Naive B cell (primary cell): Measurements from ENCODE around the gene LRCH3. TPM values are rescaled to one million over a fixed set of nuclear protein-coding genes. Genes with fewer than 3 reads are reported as not detected.
A peak's percentile ranks its signal among the peaks of the same experiment; 100 is the strongest.
"Not testable (repeated sequence)": the region's sequence is repeated elsewhere in the genome, so short reads cannot be mapped to it uniquely, and the experiment has no call there.

Experiments
- ATAC-seq, 2 donors: fragments of 150-1000 bp; cut with Tn5 transposase; 2 replicates each; pipeline ENCODE4 v1.10.0; 2021; ENCODE audit warnings: low read depth in 2 of 2, mild to moderate bottlenecking in 2 of 2, moderate library complexity in 2 of 2
- DNase-seq: peaks from one replicate; pipeline ENCODE4 v3.0.0; 2022
- H3K27ac Mint-ChIP-seq, 6 donors: one replicate each; pipeline ENCODE4 v1.8.0; 2020 to 2022; ENCODE audit warnings: mild to moderate bottlenecking in 6 of 6, mixed read lengths in 6 of 6, moderate library complexity in 5 of 6, inconsistent platforms in 2 of 6
- H3K27me3 Mint-ChIP-seq, 3 donors: one replicate each; pipeline ENCODE4 v1.8.0; 2021 to 2022; ENCODE audit warnings: mixed read lengths in 3 of 3, mild to moderate bottlenecking in 1 of 3
- H3K36me3 Mint-ChIP-seq, 2 donors: one replicate each; pipeline ENCODE4 v1.8.0; 2020 to 2022; ENCODE audit warnings: mixed read lengths in 2 of 2, inconsistent platforms in 1 of 2, mild to moderate bottlenecking in 1 of 2
- H3K4me1 Mint-ChIP-seq, 3 donors: one replicate each; pipeline ENCODE4 v1.8.0; 2020 to 2022; ENCODE audit warnings: mixed read lengths in 3 of 3, inconsistent platforms in 1 of 3, mild to moderate bottlenecking in 1 of 3, moderate library complexity in 1 of 3
- H3K4me3 Mint-ChIP-seq, 8 donors: one replicate each; pipeline ENCODE4 v1.8.0; 2020 to 2022; ENCODE audit warnings: mild to moderate bottlenecking in 8 of 8, mixed read lengths in 8 of 8, moderate library complexity in 8 of 8, inconsistent platforms in 2 of 8
- H3K9me3 Mint-ChIP-seq, 7 donors: one replicate each; pipeline ENCODE4 v1.8.0; 2020 to 2022; ENCODE audit warnings: mixed read lengths in 7 of 7, mild to moderate bottlenecking in 5 of 7, inconsistent platforms in 2 of 7, moderate library complexity in 1 of 7
- polyA plus RNA-seq, 6 donors: library from polyadenylated mRNA; unstranded; fragments of 300-500 nt; fragmentation: Illumina TruSeq; gene quantifications; one replicate each; pipeline ENCODE4 v1.2.3, GENCODE V29; 2021; ENCODE audit warnings: low read depth in 6 of 6

The LRCH3 gene
- polyA plus RNA-seq, 6 donors from 2014 or later = 10.2 to 26.0 (median 13.9) TPM

- DNase-seq = no peak
Observed at GRCh38 chr3:197858598-197858997, 67.5 kb downstream of the LRCH3 start.

DNA sequence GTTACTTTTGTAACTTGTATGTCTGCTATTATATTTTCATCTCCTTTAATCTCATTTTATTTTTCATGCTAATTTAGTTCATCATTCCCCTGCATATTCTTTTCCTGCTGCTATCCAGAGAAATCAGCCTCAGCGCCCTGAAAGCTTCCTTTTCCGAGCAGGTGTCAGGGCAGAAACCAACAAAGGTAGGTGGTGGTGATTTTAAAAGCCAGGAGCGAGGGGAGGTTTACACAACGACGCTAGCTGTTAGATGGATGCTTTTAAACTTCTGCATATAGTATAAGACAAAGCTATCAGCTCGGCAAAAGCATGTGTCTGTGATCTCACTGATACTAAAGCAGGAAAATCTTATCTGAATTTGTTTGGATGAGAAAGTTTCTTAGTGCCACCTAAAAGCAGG is 75.0 kb downstream of the LRCH3 start:
- Mint-ChIP-seq H3K36me3 (peaks cover 0 to 11% of the 10 kb centered on the region in 2 donors), H3K4me3 (peak overlapping the region in 1 of 8 donors; percentile 60), H3K9me3 (no peaks in the 10 kb centered on the region), H3K4me1 (no peaks in the 10 kb centered on the region), H3K27ac (peak overlapping the region in 1 of 6 donors; percentile 20), H3K27me3 (no peaks in the 10 kb centered on the region)
- ATAC-seq = no peak
- DNase-seq = no peak

More at GRCh38 chr3:197858598-197858997, 67.5 kb downstream of the LRCH3 start:
- peak overlapping the region in 2 of 6 donors; percentile 2 to 29 for H3K27ac Mint-ChIP-seq
- H3K27me3 Mint-ChIP-seq = no peaks in the 10 kb centered on the region
- no peak for ATAC-seq
- H3K36me3 Mint-ChIP-seq = peaks cover 17 to 24% of the 10 kb centered on the region in 2 donors
- no peaks in the 10 kb centered on the region for H3K9me3 Mint-ChIP-seq
- H3K4me1 Mint-ChIP-seq = no peaks in the 10 kb centered on the region
- H3K4me3 Mint-ChIP-seq = no peak overlapping the region

DNA sequence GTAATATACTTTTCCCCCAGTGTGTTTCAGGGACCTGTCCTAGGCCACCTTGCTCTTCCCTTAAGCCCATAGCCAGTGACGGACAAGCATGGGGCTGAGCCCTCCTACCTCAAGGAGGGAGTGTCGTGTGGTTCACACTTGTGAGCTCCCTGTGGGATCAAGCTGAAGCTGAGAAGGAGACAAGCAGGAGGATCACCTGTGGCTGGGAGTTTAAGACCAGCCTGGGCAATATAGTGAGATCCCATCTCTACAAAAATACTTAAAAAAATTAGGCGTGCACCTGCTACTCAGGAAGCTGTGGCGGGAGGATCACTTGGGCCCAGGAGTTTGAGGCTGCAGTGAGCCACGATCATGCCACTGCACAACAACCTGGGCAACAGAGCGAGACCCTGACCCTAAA is 82.3 kb downstream of the LRCH3 start:
- no peak overlapping the region for H3K4me3 Mint-ChIP-seq
- no peaks in the 10 kb centered on the region for H3K9me3 Mint-ChIP-seq
- ATAC-seq = no peak
- H3K27ac Mint-ChIP-seq = peak overlapping the region in 2 of 6 donors; percentile 38 to 66
- H3K36me3 Mint-ChIP-seq = peaks cover 18 to 33% of the 10 kb centered on the region in 2 donors
- no peaks in the 10 kb centered on the region for H3K4me1 Mint-ChIP-seq
- H3K27me3 Mint-ChIP-seq = no peaks in the 10 kb centered on the region
- no peak for DNase-seq

GRCh38 chr3:197874064-197874463 is 83.0 kb downstream of the LRCH3 start:
- DNase-seq (no peak), ATAC-seq (no peak)
- Mint-ChIP-seq H3K4me1 (no peaks in the 10 kb centered on the region), H3K4me3 (no peak overlapping the region), H3K27ac (no peak overlapping the region), H3K36me3 (peaks cover 16 to 33% of the 10 kb centered on the region in 2 donors), H3K9me3 (no peaks in the 10 kb centered on the region), H3K27me3 (no peaks in the 10 kb centered on the region)

- no peaks in the 10 kb centered on the region for H3K27me3 Mint-ChIP-seq
- no peak for DNase-seq
- H3K36me3 Mint-ChIP-seq = peaks cover 16 to 33% of the 10 kb centered on the region in 2 donors
- H3K4me3 Mint-ChIP-seq = no peak overlapping the region
- H3K9me3 Mint-ChIP-seq = no peaks in the 10 kb centered on the region
- H3K27ac Mint-ChIP-seq = peak overlapping the region in 1 of 6 donors; percentile 29
- no peak for ATAC-seq
- no peaks in the 10 kb centered on the region for H3K4me1 Mint-ChIP-seq
Observed at GRCh38 chr3:197874653-197875052, 83.6 kb downstream of the LRCH3 start.

GRCh38 chr3:197877902-197878301 is 86.8 kb downstream of the LRCH3 start:
- H3K27ac Mint-ChIP-seq = peak overlapping the region in 3 of 6 donors; percentile 51 to 88 (median 77)
- H3K27me3 Mint-ChIP-seq = no peaks in the 10 kb centered on the region
- peaks cover 12 to 30% of the 10 kb centered on the region in 2 donors for H3K36me3 Mint-ChIP-seq
- DNase-seq (no peak), ATAC-seq (no peak)
- no peak overlapping the region for H3K4me3 Mint-ChIP-seq
- no peaks in the 10 kb centered on the region for H3K9me3 Mint-ChIP-seq
- peaks cover 5 to 7% (median 7%) of the 10 kb centered on the region in 3 donors for H3K4me1 Mint-ChIP-seq

DNA sequence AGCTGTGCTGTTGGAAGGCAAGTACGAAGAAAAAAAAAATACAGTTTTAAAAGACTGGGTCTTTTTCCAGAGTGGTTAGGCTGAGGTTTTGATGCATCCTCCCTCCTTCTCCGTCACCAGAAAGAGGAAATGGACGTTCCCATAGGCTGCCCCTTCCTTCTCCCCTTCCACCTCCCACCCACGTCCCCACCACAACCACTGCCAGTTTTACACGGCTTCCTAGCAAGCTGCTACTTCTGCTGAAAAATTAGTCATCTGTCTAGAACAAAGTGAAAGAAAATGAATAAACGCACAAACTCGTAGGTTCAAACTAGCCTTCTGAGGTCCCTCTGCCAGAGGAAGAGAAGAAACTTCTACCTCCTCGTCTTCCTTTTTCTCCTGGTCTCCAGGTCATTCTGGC is 87.4 kb downstream of the LRCH3 start:
- peaks cover 5 to 9% (median 7%) of the 10 kb centered on the region in 3 donors for H3K4me1 Mint-ChIP-seq

GRCh38 chr3:197880491-197881269 is 89.6 kb downstream of the LRCH3 start:
- Mint-ChIP-seq H3K27ac (peak overlapping the region in 4 of 6 donors; percentile 5 to 74 (median 48)), H3K9me3 (no peaks in the 10 kb centered on the region), H3K4me1 (peaks cover 5 to 12% (median 7%) of the 10 kb centered on the region in 3 donors), H3K27me3 (no peaks in the 10 kb centered on the region), H3K4me3 (no peak overlapping the region), H3K36me3 (peaks cover 18 to 30% of the 10 kb centered on the region in 2 donors)
- DNase-seq (no peak), ATAC-seq (no peak)

More for the DNA sequence above, 87.4 kb downstream of the LRCH3 start:
- Mint-ChIP-seq H3K4me3 (no peak overlapping the region), H3K36me3 (peaks cover 11 to 28% of the 10 kb centered on the region in 2 donors), H3K9me3 (no peaks in the 10 kb centered on the region), H3K27ac (peak overlapping the region in 3 of 6 donors; percentile 78 to 88 (median 87)), H3K27me3 (no peaks in the 10 kb centered on the region)
- no peak for DNase-seq
- ATAC-seq = no peak

DNA sequence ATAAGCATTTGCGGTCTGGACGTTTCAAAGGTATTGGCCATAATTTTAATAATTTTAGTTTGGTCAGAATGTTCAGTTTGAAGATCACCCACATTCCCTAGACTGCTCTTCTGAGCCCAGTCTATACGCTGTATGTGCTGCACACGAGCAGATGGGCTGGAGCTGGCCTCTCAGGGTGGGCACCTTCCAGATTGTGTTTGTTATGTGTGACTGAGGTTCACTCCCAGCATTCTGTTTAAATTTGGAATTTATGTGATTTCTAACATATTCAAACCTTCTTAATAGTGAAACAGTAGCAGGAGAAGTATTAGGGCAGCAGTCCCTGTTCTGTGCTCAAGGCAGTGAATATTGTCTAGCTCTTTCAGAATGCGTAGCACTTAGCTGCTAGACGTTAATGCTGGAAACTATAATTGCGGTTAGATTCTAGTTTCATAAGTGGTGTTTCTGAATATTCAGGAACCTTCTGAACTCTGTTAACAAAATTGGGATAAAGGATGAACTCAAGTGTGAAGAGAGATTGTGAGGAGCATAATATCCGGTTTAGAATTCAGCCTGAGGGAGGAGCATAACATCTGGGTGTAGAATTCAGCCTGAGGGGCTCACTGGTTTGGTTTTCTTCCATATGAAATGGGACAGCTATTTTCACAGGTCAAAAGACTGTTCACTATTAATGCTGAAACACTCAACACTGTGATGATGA is 90.4 kb downstream of the LRCH3 start:
- H3K9me3 Mint-ChIP-seq = no peaks in the 10 kb centered on the region
- H3K4me3 Mint-ChIP-seq = peak overlapping the region in 1 of 8 donors; percentile 9
- H3K27ac Mint-ChIP-seq = peak overlapping the region in 4 of 6 donors; percentile 21 to 88 (median 48)
- ATAC-seq = no peak
- no peak for DNase-seq
- H3K36me3 Mint-ChIP-seq = peaks cover 20 to 30% of the 10 kb centered on the region in 2 donors
- H3K4me1 Mint-ChIP-seq = peaks cover 5 to 12% (median 7%) of the 10 kb centered on the region in 3 donors
- no peaks in the 10 kb centered on the region for H3K27me3 Mint-ChIP-seq

DNA sequence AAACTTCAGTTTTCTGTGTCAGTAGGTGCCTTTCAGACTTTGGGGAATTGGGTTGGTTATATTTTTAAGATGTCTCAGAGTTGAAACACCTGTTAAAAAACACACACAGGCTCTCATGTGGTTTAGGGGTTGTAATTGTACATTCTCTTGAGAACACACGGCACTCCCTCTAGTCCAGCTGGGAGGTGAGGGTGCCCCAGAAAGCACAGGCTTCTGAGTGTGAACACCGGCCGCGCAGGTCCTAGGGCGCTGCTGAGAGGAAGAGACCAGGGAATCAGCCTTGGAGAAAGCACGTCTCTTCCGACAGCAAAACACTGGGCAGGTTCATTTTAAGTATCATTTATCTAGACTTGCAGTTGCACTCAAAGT is 90.9 kb downstream of the LRCH3 start:
- no peak for ATAC-seq
- no peak for DNase-seq
- H3K4me1 Mint-ChIP-seq = peaks cover 5 to 12% (median 7%) of the 10 kb centered on the region in 3 donors
- peak overlapping the region in 4 of 6 donors; percentile 38 to 78 (median 48) for H3K27ac Mint-ChIP-seq
- H3K36me3 Mint-ChIP-seq = peaks cover 20 to 30% of the 10 kb centered on the region in 2 donors
- H3K4me3 Mint-ChIP-seq = no peak overlapping the region
- H3K27me3 Mint-ChIP-seq = no peaks in the 10 kb centered on the region
- no peaks in the 10 kb centered on the region for H3K9me3 Mint-ChIP-seq

DNA sequence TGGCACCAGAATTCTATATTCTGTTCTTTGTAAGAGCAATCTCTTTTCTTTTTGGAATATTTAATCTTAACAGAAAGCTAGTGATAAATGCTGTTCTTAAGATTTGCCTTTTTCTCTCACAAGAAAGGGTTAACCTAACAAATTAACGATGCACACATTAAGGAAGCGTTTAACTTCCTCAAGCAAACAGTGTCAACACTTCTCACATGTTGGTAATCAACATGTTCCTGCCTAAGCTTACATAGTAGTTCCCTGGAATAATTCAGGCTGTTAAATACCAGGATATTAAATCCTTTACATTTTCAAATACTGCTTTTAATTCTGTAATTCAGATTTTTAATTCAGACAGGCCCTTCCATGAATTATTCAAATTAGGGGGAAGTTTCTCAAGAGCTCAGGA is 91.5 kb downstream of the LRCH3 start:
- Mint-ChIP-seq H3K4me3 (no peak overlapping the region), H3K27me3 (no peaks in the 10 kb centered on the region), H3K27ac (no peak overlapping the region), H3K9me3 (no peaks in the 10 kb centered on the region), H3K36me3 (peaks cover 20 to 25% of the 10 kb centered on the region in 2 donors), H3K4me1 (peaks cover 5 to 12% (median 7%) of the 10 kb centered on the region in 3 donors)
- DNase-seq (no peak), ATAC-seq (no peak)

- Mint-ChIP-seq H3K27ac (peak overlapping the region in 4 of 6 donors; percentile 5 to 44 (median 22)), H3K4me1 (peaks cover 5 to 12% (median 7%) of the 10 kb centered on the region in 3 donors), H3K36me3 (peaks cover 20 to 21% of the 10 kb centered on the region in 2 donors), H3K9me3 (no peaks in the 10 kb centered on the region), H3K4me3 (no peak overlapping the region), H3K27me3 (no peaks in the 10 kb centered on the region)
- ATAC-seq (no peak), DNase-seq (no peak)
Observed at GRCh38 chr3:197883541-197883940, 92.5 kb downstream of the LRCH3 start.

- H3K4me3 Mint-ChIP-seq, H3K27me3 Mint-ChIP-seq, H3K9me3 Mint-ChIP-seq, H3K27ac Mint-ChIP-seq, ATAC-seq, DNase-seq: not testable (repeated sequence)
- H3K36me3 Mint-ChIP-seq = peaks cover 20 to 21% of the 10 kb centered on the region in 2 donors
- peaks cover 5 to 12% (median 7%) of the 10 kb centered on the region in 3 donors for H3K4me1 Mint-ChIP-seq
Observed at GRCh38 chr3:197884330-197884729, 93.3 kb downstream of the LRCH3 start.
